Stomach (tissue), 9 donors: ENCODE data around the gene MRPL27. TPM values are rescaled to one million over a fixed set of nuclear protein-coding genes. Genes with fewer than 3 reads are reported as not detected.

Experiments used
- DNase-seq, 2 donors: peaks; one replicate each; pipeline versions ENCODE4 v3.0.0 to v3.0.0-alpha.2; 2013 to 2019
- H3K27ac ChIP-seq, 5 donors: fragments of 200-600 bp in 4 of 5; sonication (generic) in 4 of 5; one replicate each; pipeline ENCODE4 v1.5.1; 2013 to 2019; ENCODE audit warnings: mild to moderate bottlenecking in 1 of 5, moderate library complexity in 1 of 5
- H3K27me3 ChIP-seq, 3 donors: fragments of 200-600 bp; sonication (generic); one replicate each; pipeline ENCODE4 v1.5.1; 2017 to 2019; ENCODE audit warnings: mixed run types in 1 of 3
- H3K36me3 ChIP-seq, 4 donors: fragments of 200-600 bp; sonication (generic); 1 replicate in 3 of 4; 2 replicates in 1 of 4; pipeline ENCODE4 v1.5.1; 2016 to 2019
- H3K4me1 ChIP-seq, 4 donors: fragments of 200-600 bp; sonication (generic); one replicate each; pipeline ENCODE4 v1.5.1; 2016 to 2019
- H3K4me3 ChIP-seq, 4 donors: fragments of 200-600 bp; sonication (generic) in 3 of 4; one replicate each; pipeline ENCODE4 v1.5.1; 2016 to 2019; ENCODE audit warnings: mild to moderate bottlenecking in 1 of 4
- H3K9me3 ChIP-seq, 4 donors: fragments of 200-600 bp; sonication (generic); one replicate each; pipeline ENCODE4 v1.5.1; 2016 to 2019
- EP300 ChIP-seq: sonication (generic); formaldehyde crosslinking; IDR thresholded peaks from one replicate; pipeline ENCODE4 v1.6.1; 2017; ENCODE audit warnings: antibody characterized with exemption
- POLR2A ChIP-seq, 4 donors: fragments of 450-650 bp; IDR thresholded peaks; one replicate each; pipeline ENCODE4 v1.6.1; 2016; ENCODE audit warnings: antibody characterized with exemption in 4 of 4, control low read depth in 2 of 4, mild to moderate bottlenecking in 1 of 4, moderate library complexity in 1 of 4
- POLR2AphosphoS5 ChIP-seq, 3 donors: sonication (generic); formaldehyde crosslinking; IDR thresholded peaks; one replicate each; pipeline ENCODE4 v1.6.1; 2016; ENCODE audit warnings: antibody characterized with exemption in 3 of 3
- WGBS, 5 donors: extraction: QIAGEN DNeasy Blood & Tissue Kit in 3 of 5; methylation state at CpG; one replicate each; pipeline versions ENCODE4 v1.1.5 to v1.1.7; 2013 to 2018; 5-methylcytosine and 5-hydroxymethylcytosine counted together
- intact Hi-C: fragments of 100-400 bp; cut with DNase I; formaldehyde crosslinking; loops from one replicate; pipeline ENCODE4 v1.15.1; 2023; ENCODE audit warnings: low total_unique reads
- polyA plus RNA-seq, 3 donors: library from polyadenylated mRNA; stranded (reverse); fragments of 200-250 nt; gene quantifications; one replicate each; pipeline ENCODE4 v1.2.3, GENCODE V29; 2013
- total RNA-seq, 5 donors: library from RNA; depleted of rRNA; stranded (reverse); fragments of >200 nt; gene quantifications; one replicate each; pipeline versions ENCODE4 v1.1.0 to v1.2.3, GENCODE V29; 2014 to 2016
- TF ChIP-seq, protein P1 (sequence below), 7 experiments: fragments of 450-650 bp in 4 of 7; fragments of 200-600 bp in 3 of 7; sonication (generic) in 3 of 7; IDR thresholded peaks; one replicate each; pipeline ENCODE4 v1.5.1; 2016 to 2019; ENCODE audit warnings: antibody characterized with exemption in 7 of 7, control low read depth in 2 of 7, mild to moderate bottlenecking in 1 of 7
- donor health status: healthy with polysubstance abuse.
- donor health status: Bipolar disorder and iron deficiency.
- donor health status: healthy.

MRPL27 gene
- total and polyA plus RNA-seq, 8 donors = 25.0 to 258 (median 60.1) TPM

DNA sequence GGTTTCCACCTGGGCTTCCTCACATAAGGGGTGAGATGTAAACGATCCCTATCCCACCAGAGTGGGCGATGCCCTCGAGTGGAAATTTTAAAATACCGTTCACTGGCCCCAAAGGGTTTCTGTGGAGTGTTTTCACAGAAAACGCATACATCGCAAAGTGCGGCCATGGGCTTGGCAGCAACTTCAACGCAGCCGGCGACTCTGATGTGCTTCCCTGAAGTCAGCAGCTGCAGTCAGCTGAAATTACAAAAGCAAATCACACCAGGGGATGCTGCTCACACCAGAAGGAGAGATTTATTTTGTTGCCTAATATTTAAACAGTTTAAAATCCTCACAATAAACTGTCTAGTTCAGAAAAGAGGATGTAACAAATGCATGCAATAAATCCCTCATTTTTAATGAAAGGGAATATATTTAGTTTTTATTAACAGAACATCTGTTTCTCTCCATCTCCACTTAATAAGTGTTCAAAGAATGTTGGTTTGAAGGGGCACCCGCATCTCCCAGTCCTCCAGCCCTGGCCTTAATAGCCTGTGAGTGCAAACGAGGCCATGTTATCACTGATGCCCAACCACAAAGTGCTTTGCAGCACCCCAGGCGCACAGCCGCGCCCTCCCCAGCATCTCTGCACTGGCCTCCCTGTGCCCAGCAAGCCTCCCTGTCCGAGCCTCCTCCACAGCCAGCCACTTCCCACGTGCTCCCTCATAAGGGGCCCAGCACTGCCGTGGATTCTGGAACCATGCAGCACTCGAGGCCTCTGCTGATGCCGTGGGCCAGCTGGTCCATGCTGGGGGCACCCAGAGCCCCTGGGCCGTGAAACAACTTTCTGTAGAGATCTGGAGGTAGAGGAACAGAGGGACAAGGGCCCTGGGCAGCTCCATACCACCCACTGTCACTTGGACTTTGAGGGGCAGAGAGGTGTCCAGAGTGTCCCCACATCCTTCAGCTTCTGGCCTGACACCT, 44.3 kb downstream of the MRPL27 start:
- intact Hi-C loops = no loop called here
- Histone ChIP-seq H3K9me3 (no peaks in the 10 kb centered on the region), H3K4me1 (peaks cover 0 to 15% (median 0%) of the 10 kb centered on the region in 4 donors), H3K27me3 (no peaks in the 10 kb centered on the region), H3K36me3 (no peaks in the 10 kb centered on the region), H3K4me3 (no peak overlapping the region), H3K27ac (peak overlapping the region in 1 of 5 donors; percentile 8)
- 60 to 72% (median 65%) methylated on average over 21 of the region's 21 CpGs for WGBS, 5 donors
- TF ChIP-seq POLR2AphosphoS5 (IDR thresholded peaks at IDR 0.05) (no peak), POLR2A (IDR thresholded peaks at IDR 0.05) (no peak), EP300 (no peak)
- TF ChIP-seq, protein P1, sequence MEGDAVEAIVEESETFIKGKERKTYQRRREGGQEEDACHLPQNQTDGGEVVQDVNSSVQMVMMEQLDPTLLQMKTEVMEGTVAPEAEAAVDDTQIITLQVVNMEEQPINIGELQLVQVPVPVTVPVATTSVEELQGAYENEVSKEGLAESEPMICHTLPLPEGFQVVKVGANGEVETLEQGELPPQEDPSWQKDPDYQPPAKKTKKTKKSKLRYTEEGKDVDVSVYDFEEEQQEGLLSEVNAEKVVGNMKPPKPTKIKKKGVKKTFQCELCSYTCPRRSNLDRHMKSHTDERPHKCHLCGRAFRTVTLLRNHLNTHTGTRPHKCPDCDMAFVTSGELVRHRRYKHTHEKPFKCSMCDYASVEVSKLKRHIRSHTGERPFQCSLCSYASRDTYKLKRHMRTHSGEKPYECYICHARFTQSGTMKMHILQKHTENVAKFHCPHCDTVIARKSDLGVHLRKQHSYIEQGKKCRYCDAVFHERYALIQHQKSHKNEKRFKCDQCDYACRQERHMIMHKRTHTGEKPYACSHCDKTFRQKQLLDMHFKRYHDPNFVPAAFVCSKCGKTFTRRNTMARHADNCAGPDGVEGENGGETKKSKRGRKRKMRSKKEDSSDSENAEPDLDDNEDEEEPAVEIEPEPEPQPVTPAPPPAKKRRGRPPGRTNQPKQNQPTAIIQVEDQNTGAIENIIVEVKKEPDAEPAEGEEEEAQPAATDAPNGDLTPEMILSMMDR (IDR thresholded peaks at IDR 0.05) = no peak
- peak in 1 of 2 donors; percentile 57 for DNase-seq

- no peaks in the 10 kb centered on the region for H3K9me3 ChIP-seq
- 58 to 67% (median 65%) methylated on average over 9 of the region's 9 CpGs for WGBS, 5 donors
- DNase-seq = no peak
- H3K4me3 ChIP-seq = no peak overlapping the region
- no peak overlapping the region for H3K27ac ChIP-seq
- H3K27me3 ChIP-seq = no peaks in the 10 kb centered on the region
- intact Hi-C loops = no loop called here
- TF ChIP-seq, protein P1 (IDR thresholded peaks at IDR 0.05) = no peak
- TF ChIP-seq POLR2AphosphoS5 (IDR thresholded peaks at IDR 0.05) = no peak
- no peak for TF ChIP-seq POLR2A (IDR thresholded peaks at IDR 0.05)
- no peak for TF ChIP-seq EP300
- peaks cover 0 to 6% (median 0%) of the 10 kb centered on the region in 4 donors for H3K4me1 ChIP-seq
- H3K36me3 ChIP-seq = no peaks in the 10 kb centered on the region
These were observed 46.1 kb downstream of the MRPL27 start for GRCh38 chr17:50326831-50327364.

- WGBS, 5 donors = 41 to 61% (median 49%) methylated on average over 4 of the region's 4 CpGs
- Histone ChIP-seq H3K9me3 (no peaks in the 10 kb centered on the region), H3K27ac (no peak overlapping the region), H3K4me1 (peaks cover 0 to 6% (median 0%) of the 10 kb centered on the region in 4 donors), H3K4me3 (no peak overlapping the region), H3K36me3 (no peaks in the 10 kb centered on the region), H3K27me3 (no peaks in the 10 kb centered on the region)
- intact Hi-C loops = no loop called here
- TF ChIP-seq POLR2A (IDR thresholded peaks at IDR 0.05) = no peak
- DNase-seq = no peak
These were observed 47.1 kb downstream of the MRPL27 start for GRCh38 chr17:50325906-50326305.

- no peaks in the 10 kb centered on the region for H3K9me3 ChIP-seq
- WGBS, 5 donors = 68 to 84% (median 80%) methylated on average over 5 of the region's 5 CpGs
- no peak for DNase-seq
- H3K4me3 ChIP-seq = no peak overlapping the region
- no peak for TF ChIP-seq POLR2AphosphoS5 (IDR thresholded peaks at IDR 0.05)
- no peak for TF ChIP-seq EP300
- TF ChIP-seq, protein P1 (IDR thresholded peaks at IDR 0.05) = no peak
- no peak for TF ChIP-seq POLR2A (IDR thresholded peaks at IDR 0.05)
- no peaks in the 10 kb centered on the region for H3K27me3 ChIP-seq
- no peaks in the 10 kb centered on the region for H3K36me3 ChIP-seq
- intact Hi-C loops = no loop called here
- H3K4me1 ChIP-seq = peaks cover 0 to 6% (median 0%) of the 10 kb centered on the region in 4 donors
- no peak overlapping the region for H3K27ac ChIP-seq
These were observed 49.9 kb downstream of the MRPL27 start for GRCh38 chr17:50323060-50323459.
